GM18519 (cell line): ENCODE results near the gene SAMD9L.

Experiments used
- ATAC-seq: cut with Tn5 transposase; IDR thresholded peaks from one replicate; pipeline ENCODE4 v1.9.1; 2021; ENCODE audit warnings: mild to moderate bottlenecking, moderate library complexity; ENCODE audit not compliant: unreplicated experiment, low FRiP score

The SAMD9L gene

DNA sequence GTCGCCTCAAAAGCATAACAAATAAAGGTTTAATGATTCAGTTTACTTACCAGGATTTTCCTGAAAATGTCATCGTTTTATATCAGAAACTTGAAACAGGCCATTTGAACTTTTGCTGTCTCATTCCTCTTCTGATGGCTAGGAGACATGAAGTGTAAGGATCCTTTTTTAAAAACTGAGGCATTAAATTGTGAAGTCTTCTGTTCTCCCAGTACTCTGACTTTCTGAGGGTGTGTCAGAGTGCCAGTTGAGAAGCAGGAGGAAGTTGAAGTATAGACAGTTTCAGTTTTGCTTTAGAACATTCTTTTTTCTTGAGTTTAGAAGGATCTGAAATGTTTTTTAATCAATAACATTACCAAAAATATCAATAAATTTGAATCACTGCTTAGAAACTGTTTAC lies at the start of gene SAMD9L:
SAMD9L (minus strand) TSS at position 242 of the 400 bp plus-strand sequence. CDS start 12,414 bp downstream, outside the sequence.
- peak; percentile 49 for ATAC-seq

DNA sequence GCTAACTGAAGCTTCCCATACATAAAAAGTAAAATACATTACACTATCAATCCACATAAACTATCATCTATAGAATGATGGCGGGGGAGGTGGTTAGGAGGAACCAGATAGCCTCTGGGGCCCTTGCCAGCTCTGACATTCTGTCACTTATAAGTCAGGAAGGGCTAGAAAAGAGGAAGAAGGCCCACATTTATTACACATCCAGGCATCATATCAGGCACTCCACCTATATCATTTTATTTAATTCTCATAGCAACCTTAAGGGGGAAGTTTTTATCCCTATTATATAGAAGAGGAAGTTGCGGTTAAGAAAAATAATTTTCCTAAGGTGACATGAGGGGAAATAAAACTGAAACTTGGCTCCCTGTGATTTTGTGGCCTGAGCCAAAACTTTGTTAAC lies 48.2 kb upstream of the SAMD9L start:
- ATAC-seq = no peak

DNA sequence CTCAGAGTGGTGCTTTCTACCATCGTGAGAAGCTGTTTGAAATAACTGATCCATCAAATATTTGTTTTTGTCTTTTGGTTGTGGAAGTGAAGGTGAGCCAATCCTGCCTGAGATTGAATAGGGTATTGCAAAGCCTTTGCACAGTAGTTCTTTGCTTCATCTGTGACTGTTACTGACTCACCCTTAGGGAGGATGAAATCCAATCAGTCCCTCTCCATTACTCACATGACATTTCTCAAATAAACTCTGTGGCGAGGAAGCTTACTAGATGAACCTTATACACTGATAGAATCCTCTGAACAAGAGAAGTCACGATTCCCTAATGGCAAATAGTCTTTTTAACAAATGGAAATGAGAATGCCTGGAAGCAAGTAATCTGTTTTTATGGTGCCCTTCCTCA lies 46.2 kb upstream of the SAMD9L start:
- no peak for ATAC-seq

DNA sequence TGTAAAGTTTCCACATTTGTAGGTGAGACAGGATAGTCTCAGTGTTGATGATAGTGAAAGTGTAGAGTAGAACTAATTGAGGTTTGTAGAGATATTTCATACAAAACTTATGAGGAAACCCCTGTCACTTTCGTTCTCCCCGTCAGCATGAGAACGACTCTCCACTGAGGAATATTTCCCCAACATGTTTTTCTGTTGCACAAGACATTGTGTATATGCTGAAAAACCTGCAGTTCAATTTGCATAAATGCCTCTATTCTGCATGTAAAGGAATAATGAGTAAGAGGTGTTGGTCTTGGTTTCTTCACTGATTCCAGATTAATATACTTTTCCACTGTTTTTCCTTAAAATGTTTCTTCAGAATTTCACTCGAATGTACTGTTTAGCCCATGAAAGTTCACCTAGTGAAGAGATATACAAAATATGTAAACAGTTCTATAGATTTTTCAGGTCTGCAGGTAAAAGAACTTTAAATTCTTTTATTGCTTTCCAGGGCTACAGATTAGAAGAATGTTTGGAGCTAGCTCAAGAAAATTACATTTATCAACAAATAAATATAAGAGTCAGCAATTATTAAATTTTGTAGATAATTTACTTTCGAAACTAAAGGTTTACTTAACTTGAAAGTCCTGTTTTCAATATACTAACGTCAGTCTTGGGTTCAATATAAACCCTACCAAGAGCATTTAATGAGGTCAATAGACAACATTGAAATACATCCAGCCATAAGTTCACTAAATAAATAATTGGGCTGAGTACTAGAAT lies 40.9 kb upstream of the SAMD9L start:
- ATAC-seq = no peak

DNA sequence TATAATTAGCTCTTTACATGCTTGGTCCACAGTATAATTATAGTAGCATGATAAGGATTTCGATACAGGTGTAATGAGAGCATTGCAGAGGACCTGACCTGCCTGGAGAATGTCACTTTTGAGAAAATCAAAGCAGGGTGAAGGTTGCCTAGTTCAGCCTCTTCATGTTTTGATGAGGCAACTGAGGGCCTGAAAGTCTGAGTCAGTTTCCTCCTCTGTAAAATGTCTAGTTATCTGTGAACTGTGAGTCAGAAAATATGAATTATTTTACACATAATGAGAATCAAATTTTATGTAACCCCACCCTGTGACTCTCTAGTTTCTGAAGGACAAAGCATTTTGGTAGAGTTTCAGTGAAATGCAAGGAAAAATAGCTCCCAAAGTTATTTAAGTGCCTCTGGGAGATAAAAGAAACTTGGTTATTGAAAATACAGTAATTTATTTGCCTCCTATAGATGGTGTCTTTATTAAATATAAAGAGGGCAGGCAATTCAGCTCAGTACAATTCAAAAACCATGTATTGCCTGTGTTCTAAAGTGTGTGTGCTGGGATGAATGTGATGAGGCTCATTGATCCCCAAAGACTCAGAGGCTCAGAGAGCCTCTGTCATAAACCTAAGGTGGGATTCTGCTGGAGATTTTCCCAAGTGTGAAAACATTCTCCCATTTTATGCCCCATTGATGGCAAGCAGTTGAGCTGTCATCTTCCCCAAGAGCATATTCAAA lies 37.3 kb upstream of the SAMD9L start:
- no peak for ATAC-seq

DNA sequence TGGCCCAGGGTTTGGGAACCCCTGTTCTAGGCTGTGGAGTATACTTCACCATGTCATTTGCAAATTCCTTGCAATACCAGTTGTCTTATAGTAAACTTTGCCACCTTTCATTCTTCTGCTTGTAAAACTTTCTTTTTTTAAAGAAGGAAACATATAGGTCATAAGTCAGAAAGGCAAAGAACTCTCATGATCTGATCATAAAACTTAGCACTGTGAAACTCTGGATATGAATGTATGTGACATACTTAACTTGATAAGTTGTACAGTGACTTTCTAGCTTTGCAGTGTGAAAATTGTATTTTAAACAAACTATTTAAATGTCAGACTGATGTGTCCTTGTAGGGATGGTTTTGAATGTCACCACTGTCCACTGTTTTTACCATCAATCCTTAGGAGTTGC lies 31.0 kb upstream of the SAMD9L start:
- no peak for ATAC-seq

DNA sequence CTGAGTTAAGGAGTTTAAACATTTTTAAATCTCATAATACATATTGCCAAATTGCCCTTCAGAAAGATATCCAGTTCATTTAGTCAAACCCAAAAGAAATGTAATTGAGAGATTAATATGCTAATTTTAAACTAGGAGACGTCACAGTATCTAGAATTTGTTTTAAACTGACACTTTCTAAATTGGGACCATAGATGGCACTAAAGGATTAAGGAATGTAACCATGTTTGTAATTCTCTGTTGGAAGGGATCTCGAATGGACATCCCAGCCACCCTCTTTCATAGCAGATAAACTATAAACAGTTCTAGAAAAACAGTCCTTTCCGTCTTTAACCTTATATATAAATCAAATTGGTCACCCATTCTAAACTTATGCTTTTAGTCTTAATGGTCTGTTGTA lies 30.0 kb upstream of the SAMD9L start:
- ATAC-seq = no peak

DNA sequence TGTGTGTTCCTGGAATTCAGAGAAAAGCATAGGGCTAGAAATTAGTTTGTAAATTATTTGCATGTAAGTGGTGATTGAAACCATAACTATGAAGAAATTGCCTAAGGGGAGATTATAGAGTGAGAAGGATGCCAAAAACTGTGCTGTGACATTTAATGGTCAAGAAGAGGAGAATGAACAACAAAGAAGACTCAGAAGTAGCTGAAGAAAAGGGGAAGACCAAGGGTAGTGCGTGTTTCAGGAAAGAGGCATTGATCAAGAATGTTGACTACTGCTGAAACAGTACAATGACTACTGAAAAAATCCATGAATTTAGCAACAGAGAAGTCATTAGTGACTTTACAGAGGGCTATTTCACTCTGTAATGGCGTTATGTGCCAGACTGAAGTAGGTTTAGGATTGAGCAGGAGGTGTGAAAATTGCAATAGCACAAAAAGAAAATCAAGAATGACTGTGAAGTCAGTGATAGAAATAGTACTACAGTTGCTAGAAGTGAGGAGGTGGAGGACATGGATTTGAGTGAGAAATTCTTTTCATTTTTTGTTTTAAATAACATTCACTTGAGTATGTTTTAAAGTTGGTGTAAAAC lies 28.9 kb upstream of the SAMD9L start:
- ATAC-seq = no peak

DNA sequence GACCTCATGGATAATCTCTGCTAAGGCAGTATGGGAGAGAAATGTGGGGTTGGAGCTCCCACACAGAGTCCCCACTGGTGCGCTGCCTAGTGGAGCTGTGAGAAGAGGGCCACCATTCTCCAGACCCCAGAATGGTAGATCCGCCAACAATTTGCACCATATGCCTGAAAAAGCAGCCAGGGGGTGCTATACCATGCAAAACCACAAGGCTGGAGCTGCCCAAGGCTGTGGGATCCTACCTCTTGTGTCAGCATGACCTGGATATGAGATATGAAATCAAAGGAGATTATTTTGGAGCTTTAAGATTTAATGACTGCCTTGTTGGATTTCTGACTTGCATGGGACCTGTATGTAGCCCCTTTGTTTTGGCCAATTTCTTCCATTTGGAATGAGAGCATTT lies 27.0 kb upstream of the SAMD9L start:
- ATAC-seq = no peak

DNA sequence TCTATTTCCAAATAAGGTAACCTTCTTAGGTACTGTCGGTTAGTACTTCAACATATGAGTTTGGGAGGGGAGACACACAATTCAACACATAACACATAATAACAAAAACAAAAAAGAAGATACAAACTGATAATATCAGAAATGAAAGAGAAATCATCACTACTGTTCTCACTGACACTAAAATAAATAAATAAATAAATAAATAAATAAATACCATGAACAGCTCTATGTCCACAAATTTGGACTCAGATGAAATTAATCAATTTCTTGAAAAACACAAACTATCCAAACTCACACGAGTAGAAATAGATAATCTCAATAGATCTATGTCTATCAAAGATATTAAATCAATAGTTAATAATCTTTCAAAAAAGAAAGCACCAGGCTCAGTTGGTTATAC lies 24.5 kb upstream of the SAMD9L start:
- no peak for ATAC-seq

DNA sequence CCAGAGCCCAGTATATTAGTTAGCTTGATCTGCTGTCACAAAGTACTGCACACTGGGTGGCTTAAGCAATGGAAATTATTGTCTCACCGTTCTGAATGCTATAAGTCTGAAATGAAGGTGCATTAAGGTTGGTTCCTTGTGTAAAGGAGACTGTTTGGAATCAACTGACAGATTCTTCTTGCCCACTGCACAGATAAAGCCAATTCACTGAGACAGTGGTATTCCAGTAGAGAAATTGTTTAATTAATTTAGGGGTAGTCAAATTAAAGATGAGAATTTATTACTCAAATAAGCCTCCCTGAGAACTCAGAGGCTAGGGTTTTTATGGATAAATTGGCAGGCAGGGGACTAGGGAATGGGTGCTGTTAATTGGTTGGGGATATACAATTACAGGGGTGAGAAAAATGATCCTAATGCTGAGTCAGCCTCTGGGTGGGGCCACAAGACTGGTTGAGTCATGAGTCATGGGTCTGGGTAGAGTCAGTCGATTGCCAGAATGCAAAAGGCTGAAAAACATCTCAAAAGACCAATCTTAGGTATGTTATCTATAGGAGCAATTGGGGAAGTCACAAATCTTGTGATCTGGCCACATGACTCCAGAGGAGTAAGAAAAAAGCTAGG lies 23.5 kb upstream of the SAMD9L start:
- ATAC-seq = no peak

DNA sequence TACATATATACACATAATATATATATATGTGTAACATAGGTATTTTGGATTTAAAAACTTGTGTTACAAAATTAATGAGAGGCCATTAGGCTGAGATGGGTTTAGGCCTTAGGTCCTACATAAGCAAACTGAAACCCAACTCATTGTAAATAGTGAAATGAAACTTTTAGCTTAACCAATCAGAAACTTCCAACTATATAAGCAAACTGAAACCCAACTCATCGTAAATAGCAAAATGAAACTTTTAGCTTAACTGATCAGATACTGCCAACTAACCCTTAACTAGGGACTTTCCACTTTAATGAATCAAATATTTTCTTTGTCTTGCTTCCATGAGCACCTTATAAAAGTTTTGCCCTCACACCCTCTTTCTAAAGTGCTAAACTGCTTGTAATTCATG lies 17.3 kb upstream of the SAMD9L start:
- ATAC-seq = peak; percentile 99

DNA sequence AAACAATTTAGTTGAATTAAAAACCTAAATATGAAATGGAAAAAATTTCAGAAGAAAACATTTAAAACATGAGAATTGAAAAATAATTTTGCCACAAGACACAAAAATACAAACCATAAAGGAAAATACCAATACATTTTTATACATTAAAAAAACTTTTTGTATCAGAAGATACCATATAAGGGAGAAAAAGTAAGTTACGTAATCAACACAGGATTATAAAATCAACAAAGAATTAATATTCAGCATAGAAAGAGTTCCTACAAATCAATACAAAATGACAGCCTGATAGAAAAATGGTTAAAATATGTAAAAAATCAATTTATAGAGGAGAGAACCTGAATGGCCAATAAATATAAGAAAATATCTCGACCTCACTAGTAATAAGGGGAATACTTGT lies 16.6 kb upstream of the SAMD9L start:
- ATAC-seq = no peak

DNA sequence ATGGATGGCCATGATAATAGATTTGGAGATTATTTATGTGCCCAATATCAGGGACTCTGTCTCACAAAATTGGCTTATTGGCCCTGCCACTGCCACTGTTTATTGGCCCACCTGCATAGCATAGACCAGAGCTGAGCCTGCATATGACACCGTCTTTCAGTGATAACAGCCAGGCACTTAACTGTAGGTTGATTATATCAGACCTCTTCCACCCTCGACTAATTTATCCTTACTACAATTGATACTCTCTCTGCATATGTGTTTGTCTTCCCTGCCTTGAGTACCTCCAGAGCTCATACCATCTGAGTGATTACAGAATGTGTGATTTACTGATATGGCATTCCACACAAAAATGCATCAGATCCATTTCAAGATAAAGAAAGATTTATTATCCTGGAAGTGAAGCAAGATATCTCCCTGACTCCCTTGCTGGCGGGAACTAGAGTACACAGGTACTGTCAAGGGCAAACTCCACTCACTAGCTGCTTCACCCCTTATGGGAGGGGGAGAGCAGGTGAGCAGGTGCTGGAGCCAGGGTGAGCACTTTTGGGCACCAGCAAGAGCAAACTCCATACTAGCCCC lies 13.1 kb upstream of the SAMD9L start:
- no peak for ATAC-seq

DNA sequence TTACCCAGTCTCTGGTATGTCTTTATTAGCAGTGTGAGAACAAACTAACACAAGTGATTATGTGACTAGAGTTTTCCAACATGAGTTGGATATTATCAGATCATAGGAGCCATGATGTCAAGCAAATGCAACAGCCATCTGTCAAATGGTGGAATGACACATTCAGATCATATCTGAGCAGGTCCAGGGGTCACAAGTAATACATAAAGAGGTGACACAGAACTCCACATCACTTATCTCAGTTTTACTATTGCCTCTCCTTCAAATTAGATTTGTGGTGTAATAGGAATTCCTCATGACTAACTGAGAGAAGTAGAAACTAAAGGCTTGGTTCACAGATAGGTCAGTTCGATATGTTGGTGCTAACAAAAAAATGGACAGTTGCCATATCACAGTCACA lies 12.2 kb upstream of the SAMD9L start:
- no peak for ATAC-seq

DNA sequence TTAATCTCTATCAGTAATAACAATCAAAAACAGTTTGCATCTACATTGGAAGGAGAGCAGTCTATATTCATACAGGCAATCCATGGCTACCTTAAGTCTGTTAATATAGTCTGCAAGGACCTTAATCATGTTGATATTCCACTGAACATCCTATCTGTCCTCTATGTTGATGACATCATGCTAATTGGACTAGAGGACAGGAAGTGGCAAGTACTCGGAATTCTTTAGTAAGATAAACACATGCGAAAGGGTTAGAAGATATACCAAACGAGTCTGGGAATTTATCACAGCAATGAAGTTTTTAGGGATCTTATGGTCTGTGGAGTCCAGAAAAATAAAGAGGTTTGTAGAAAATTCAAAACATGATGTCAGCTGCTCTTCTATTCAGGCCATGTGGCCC lies 11.3 kb upstream of the SAMD9L start:
- ATAC-seq = no peak

DNA sequence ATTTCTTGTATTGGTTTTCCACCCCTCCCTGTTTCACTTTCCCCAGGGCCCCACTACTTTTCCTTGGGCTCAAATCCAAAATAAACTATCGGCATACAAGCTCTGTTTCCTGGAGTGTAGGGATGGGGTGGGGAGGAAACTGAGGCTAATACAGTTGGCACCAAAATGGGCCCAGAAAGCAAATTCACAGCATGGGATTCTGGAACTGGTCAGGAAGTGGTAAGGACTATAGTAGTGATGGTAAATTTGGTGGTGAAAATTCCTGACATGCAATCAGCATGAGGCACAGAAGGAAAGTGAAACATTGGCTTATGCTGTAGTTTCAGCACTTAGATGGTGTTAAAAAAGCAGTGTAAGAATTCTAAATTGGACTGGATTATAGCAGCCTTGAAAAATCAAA lies 8.7 kb upstream of the SAMD9L start:
- ATAC-seq = no peak

DNA sequence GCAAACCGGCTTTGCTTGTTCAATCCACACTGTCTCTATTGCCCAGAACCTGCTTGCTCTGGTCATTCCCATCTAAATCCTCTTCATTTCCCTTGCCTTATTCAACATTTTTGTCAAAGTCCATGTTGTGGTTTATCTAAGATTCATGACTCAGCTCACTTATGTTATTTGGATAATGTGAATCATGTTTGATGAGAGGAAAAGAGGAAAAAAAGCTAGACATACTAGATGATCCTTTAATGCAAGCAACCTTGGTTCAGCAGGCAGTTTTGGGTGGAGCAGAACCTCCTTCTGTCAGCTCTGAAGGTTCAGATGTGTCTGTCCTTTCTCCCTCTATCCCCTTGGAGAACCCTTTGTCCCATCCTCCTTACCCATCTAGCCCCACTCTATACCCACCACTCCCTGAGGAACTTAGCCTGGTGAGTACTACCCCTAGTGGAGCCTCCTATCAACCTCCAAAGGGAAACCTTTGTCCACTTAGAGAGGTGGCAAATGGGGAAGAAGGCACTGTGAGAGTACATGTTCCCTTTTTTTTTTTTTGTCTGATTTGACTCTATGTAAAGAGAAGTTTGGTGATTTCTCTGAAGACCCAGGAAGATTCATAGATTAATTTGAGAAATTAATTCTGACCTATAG lies 2.1 kb upstream of the SAMD9L start:
- no peak for ATAC-seq

DNA sequence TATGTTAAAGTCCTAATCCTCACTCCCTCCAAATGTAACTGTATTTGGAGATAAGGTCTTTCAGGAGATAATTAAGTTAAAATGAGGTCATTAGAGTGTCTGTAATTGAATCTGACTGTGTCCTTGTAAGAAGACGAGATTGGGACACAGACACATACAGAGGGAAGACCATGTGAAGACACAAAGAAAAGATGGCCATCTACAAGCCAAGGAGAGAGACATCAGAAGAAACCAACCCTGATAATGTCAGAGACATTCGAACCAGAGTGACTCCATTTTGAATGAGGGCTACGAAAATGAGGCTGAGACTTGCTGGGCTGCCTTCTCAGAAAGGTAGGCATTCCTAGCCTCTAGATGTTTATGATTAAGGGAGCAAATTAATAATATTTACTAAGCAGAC lies 542 bp upstream of the SAMD9L start:
- no peak for ATAC-seq

DNA sequence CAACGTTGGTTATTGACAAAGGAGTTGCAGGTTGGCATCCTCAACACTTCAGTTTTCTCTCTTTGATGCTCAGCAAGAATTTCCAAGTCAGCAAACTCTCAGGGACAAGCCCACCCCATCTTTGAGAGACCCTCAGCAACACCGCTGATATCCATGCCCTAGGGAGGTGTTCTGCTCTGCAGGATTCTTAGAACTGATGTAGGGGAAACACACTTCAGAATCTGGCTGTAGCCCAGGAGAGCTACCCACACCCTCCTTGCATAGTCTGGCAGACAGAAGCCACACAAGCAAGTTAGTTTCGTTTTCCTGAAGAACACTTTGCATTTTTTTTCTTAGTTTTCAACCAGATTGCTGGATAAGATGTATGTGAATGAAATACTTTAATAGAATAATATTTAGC lies 822 bp downstream of the SAMD9L start:
- ATAC-seq = peak; percentile 71
